Pancreas (tissue), 10 donors: ENCODE data around the gene TAF9. TPM values are rescaled to one million over a fixed set of nuclear protein-coding genes. Genes with fewer than 3 reads are reported as not detected.
A peak's percentile ranks its signal among the peaks of the same experiment; 100 is the strongest.

Source experiments
- ATAC-seq, 4 donors: fragments of 200-7000 bp; cut with Tn5 transposase; one replicate each; pipeline versions ENCODE4 v1.8.0 to v1.9.1; 2020; ENCODE audit warnings: mild to moderate bottlenecking in 4 of 4, moderate library complexity in 4 of 4
- DNase-seq, 6 donors: peaks; one replicate each; pipeline ENCODE4 v3.0.0-alpha.2; 2020
- FAIRE-seq: peaks from 2 replicates; lab custom pipeline; 2012; peaks lifted over from hg19 to GRCh38; lab: Jason Lieb, UNC
- H3K27ac ChIP-seq, 4 donors: fragments of 200-600 bp; sonication (generic); 1 replicate in 3 of 4; 2 replicates in 1 of 4; pipeline versions ENCODE4 v1.5.0 to v1.8.0; 2020
- H3K27me3 ChIP-seq, 4 donors: fragments of 200-600 bp; one replicate each; pipeline ENCODE4 v1.8.0; 2021
- H3K36me3 ChIP-seq, 3 donors: fragments of 200-600 bp; sonication (generic) in 1 of 3; one replicate each; pipeline versions ENCODE4 v1.5.0 to v1.8.0; 2020 to 2021
- H3K4me1 ChIP-seq, 3 donors: fragments of 200-600 bp; one replicate each; pipeline ENCODE4 v1.8.0; 2021
- H3K4me3 ChIP-seq, 4 donors: fragments of 200-600 bp; sonication (generic) in 2 of 4; one replicate each; pipeline versions ENCODE4 v1.5.0 to v1.8.0; 2020 to 2021
- H3K9me3 ChIP-seq, 4 donors: fragments of 200-600 bp; one replicate each; pipeline ENCODE4 v1.8.0; 2021
- CTCF ChIP-seq, 4 donors: fragments of 200-600 bp; sonication (generic) in 3 of 4; IDR thresholded peaks; one replicate each; pipeline versions ENCODE4 v1.5.0 to v1.8.0; 2021; ENCODE audit warnings: antibody characterized with exemption in 4 of 4
- WGBS, 2 donors: extraction: QIAGEN DNeasy Blood & Tissue Kit; methylation state at CpG; one replicate each; pipeline ENCODE4 v1.1.7; 2013; 5-methylcytosine and 5-hydroxymethylcytosine counted together
- intact Hi-C, 3 donors: fragments of 100-400 bp; cut with DNase I; formaldehyde crosslinking; loops; one replicate each; pipeline versions ENCODE4 v1.11.1 to v1.14.2; 2022
- polyA plus RNA-seq, 2 donors: library from polyadenylated mRNA; stranded (reverse); fragments of 200-250 nt; gene quantifications; one replicate each; pipeline ENCODE4 v1.2.3, GENCODE V29; 2013
- total RNA-seq, 6 donors: library from RNA; stranded (reverse); fragmentation: NEBNext Ultra II Directional in 4 of 6; extraction: Animal tissue kit (Norgen Biotek cat#: 25700) in 4 of 6; gene quantifications; one replicate each; pipeline versions ENCODE4 v1.2.1 to v1.2.4, GENCODE V29; 2021 to 2023
- donor health status: healthy with polysubstance abuse.
- donor health status: DM: no; HTN: no; CAD: no; lungs with moderate emphysema.
- donor health status: DM: no; HTN: no; CAD: no.
- donor health status: control.
- donor health status: control.
- donor health status: Bipolar disorder and iron deficiency.
- donor health status: DM: yes; HTN: yes; CAD: no.
- donor health status: DM: no; HTN: no; CAD: no.
- donor health status: DM: no; HTN: no; CAD: no.
- donor health status: DM: yes; HTN: yes; CAD: no.

TAF9 gene
- total and polyA plus RNA-seq, 8 donors: 15.6 to 34.8 (median 24.8) TPM

- peaks cover 0 to 17% (median 9%) of the 10 kb centered on the region in 3 donors for H3K36me3 ChIP-seq
- intact Hi-C loops: no loop called here
- no peak for DNase-seq
- WGBS, 2 donors: 69 to 75% methylated on average over 3 of the region's 3 CpGs
- no peak for ATAC-seq
- H3K27ac ChIP-seq: no peak overlapping the region
- no peaks in the 10 kb centered on the region for H3K9me3 ChIP-seq
- peaks cover 0 to 11% (median 6%) of the 10 kb centered on the region in 3 donors for H3K4me1 ChIP-seq
- H3K4me3 ChIP-seq: no peak overlapping the region
- no peaks in the 10 kb centered on the region for H3K27me3 ChIP-seq
- TF ChIP-seq CTCF (IDR thresholded peaks at IDR 0.05): no peak
- no peak for FAIRE-seq
Measured at GRCh38 chr5:69364850-69365249, 4.5 kb downstream of the TAF9 start.

- no peak for DNase-seq
- Histone ChIP-seq H3K27ac (no peak overlapping the region), H3K4me1 (peaks cover 0 to 11% (median 6%) of the 10 kb centered on the region in 3 donors), H3K4me3 (no peak overlapping the region), H3K27me3 (no peaks in the 10 kb centered on the region), H3K36me3 (peaks cover 0 to 17% (median 9%) of the 10 kb centered on the region in 3 donors), H3K9me3 (no peaks in the 10 kb centered on the region)
- WGBS, 2 donors: 57 to 66% methylated on average over 3 of the region's 3 CpGs
- TF ChIP-seq CTCF (IDR thresholded peaks at IDR 0.05): peak in 2 of 4 donors; percentile 14 to 21
- no peak for ATAC-seq
- FAIRE-seq: no peak
- intact Hi-C loops: no loop called here
Measured at GRCh38 chr5:69364414-69364813, 4.9 kb downstream of the TAF9 start.

GRCh38 chr5:69360442-69360841, 8.9 kb downstream of the TAF9 start:
- H3K27ac ChIP-seq: no peak overlapping the region
- FAIRE-seq (no peak), DNase-seq (no peak), ATAC-seq (no peak)
- WGBS, 2 donors: 86 to 90% methylated on average over 1 of the region's 1 CpG
- TF ChIP-seq CTCF (IDR thresholded peaks at IDR 0.05): no peak
- peaks cover 0 to 11% (median 0%) of the 10 kb centered on the region in 3 donors for H3K36me3 ChIP-seq
- intact Hi-C loops: no loop called here
- H3K9me3 ChIP-seq: no peaks in the 10 kb centered on the region
- peaks cover 0 to 3% (median 0%) of the 10 kb centered on the region in 3 donors for H3K4me1 ChIP-seq
- no peak overlapping the region for H3K4me3 ChIP-seq
- no peaks in the 10 kb centered on the region for H3K27me3 ChIP-seq

GRCh38 chr5:69359699-69360098, 9.6 kb downstream of the TAF9 start:
- Histone ChIP-seq H3K36me3 (peaks cover 0 to 6% (median 0%) of the 10 kb centered on the region in 3 donors), H3K27me3 (no peaks in the 10 kb centered on the region), H3K4me3 (no peak overlapping the region), H3K27ac (no peak overlapping the region), H3K4me1 (peaks cover 0 to 3% (median 0%) of the 10 kb centered on the region in 3 donors), H3K9me3 (no peaks in the 10 kb centered on the region)
- DNase-seq: no peak
- intact Hi-C loops: no loop called here
- FAIRE-seq: no peak
- ATAC-seq: no peak
- TF ChIP-seq CTCF (IDR thresholded peaks at IDR 0.05): no peak
- 78% methylated on average over 3 of the region's 3 CpGs for WGBS, 2 donors

GRCh38 chr5:69350664-69351063, 18.7 kb downstream of the TAF9 start:
- DNase-seq (no peak), FAIRE-seq (no peak), ATAC-seq (no peak)
- Histone ChIP-seq H3K9me3 (no peaks in the 10 kb centered on the region), H3K4me1 (no peaks in the 10 kb centered on the region), H3K27me3 (no peaks in the 10 kb centered on the region), H3K27ac (no peak overlapping the region), H3K36me3 (peaks cover 0 to 13% (median 0%) of the 10 kb centered on the region in 3 donors), H3K4me3 (no peak overlapping the region)
- intact Hi-C loops: no loop called here
- TF ChIP-seq CTCF (IDR thresholded peaks at IDR 0.05): no peak
